SH-SY5Y (cell line): ENCODE measurements around the gene OPA3.

Source experiments
- GATA2 ChIP-seq: IDR thresholded peaks from 2 replicates; pipeline ENCODE4 v1.6.1; 2011; ENCODE audit warnings: mild to moderate bottlenecking, low read depth, low read length
- GATA3 ChIP-seq: IDR thresholded peaks from 2 replicates; pipeline ENCODE4 v1.6.1; 2011; ENCODE audit warnings: low read depth, mild to moderate bottlenecking, low read length, moderate library complexity

Gene OPA3

GRCh38 chr19:45584332-45585157, at the start of gene OPA3:
Gene OPA3 (minus strand): TSS chr19:45584802. CDS start chr19:45584764, 38 bp downstream.
- TF ChIP-seq GATA3 (no peak), GATA2 (no peak)

GRCh38 chr19:45632468-45633196, 48.0 kb upstream of the OPA3 start:
- no peak for TF ChIP-seq GATA2
- no peak for TF ChIP-seq GATA3

- no peak for TF ChIP-seq GATA2
Measured at GRCh38 chr19:45630463-45630862, 45.9 kb upstream of the OPA3 start.

GRCh38 chr19:45629704-45630103, 45.1 kb upstream of the OPA3 start:
- TF ChIP-seq GATA2 (no peak), GATA3 (no peak)

GRCh38 chr19:45623984-45624383, 39.4 kb upstream of the OPA3 start:
- no peak for TF ChIP-seq GATA2
- no peak for TF ChIP-seq GATA3

GRCh38 chr19:45621976-45622503, 37.4 kb upstream of the OPA3 start:
- no peak for TF ChIP-seq GATA3
- TF ChIP-seq GATA2 = no peak

GRCh38 chr19:45621389-45621788, 36.8 kb upstream of the OPA3 start:
- no peak for TF ChIP-seq GATA2

GRCh38 chr19:45616704-45617017, 32.1 kb upstream of the OPA3 start:
- no peak for TF ChIP-seq GATA2
- TF ChIP-seq GATA3 = no peak

GRCh38 chr19:45615795-45616703, 31.4 kb upstream of the OPA3 start:
- TF ChIP-seq GATA3 = no peak
- TF ChIP-seq GATA2 = no peak

GRCh38 chr19:45613926-45614725, 29.5 kb upstream of the OPA3 start:
- TF ChIP-seq GATA3 = no peak
- TF ChIP-seq GATA2 = no peak

GRCh38 chr19:45608948-45609347, 24.3 kb upstream of the OPA3 start:
- TF ChIP-seq GATA3 (no peak), GATA2 (no peak)

GRCh38 chr19:45607071-45608029, 22.7 kb upstream of the OPA3 start:
- TF ChIP-seq GATA2 (no peak), GATA3 (no peak)
